ENCODE measurements around the gene PSORS1C2.
A peak's percentile ranks its signal among the peaks of the same experiment; 100 is the strongest.

Gene PSORS1C2

DNA sequence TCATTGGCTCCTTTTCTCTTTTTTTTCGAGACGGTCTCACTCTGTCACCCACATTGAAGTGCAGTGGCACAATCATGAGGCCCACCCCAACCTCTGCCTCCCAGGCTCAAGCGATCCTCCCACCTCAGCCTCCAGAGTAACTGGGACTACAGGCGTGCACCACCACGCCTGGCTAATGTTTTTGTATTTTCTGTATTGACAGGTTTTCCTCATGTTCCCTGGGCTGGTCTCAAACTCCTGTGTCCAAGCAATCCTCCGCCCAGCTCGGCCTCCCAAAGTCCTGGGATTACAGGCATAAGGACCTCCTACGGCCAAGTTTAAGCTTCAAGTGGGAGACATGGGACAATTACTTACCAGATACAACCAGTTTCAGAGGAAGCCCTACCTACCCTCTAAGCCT, 41.0 kb upstream of the PSORS1C2 start:
- Histone ChIP-seq H3K36me3 (ENCODE audit: control insufficient read depth in 4 of 4, insufficient read depth in 4 of 4, low read length in 3 of 4) (peaks cover 0 to 2% (median 0%) of the 10 kb centered on the region in 4 experiments), H3K27me3 (replicated peaks in 2 of 5; ENCODE audit: control insufficient read depth in 4 of 5, insufficient read depth in 5 of 5, low read length in 4 of 5) (no peaks in the 10 kb centered on the region), H3K4me3 (ENCODE audit: control insufficient read depth in 1 of 7, extremely low read depth in 1 of 7, insufficient read depth in 4 of 7, low read depth in 2 of 7, low read length in 6 of 7) (peak overlapping the region in 4 of 7 experiments; percentile 13 to 73 (median 57)), H3K27ac (ENCODE audit: insufficient read depth in 1 of 2, low read depth in 1 of 2, low read length in 2 of 2, poor library complexity in 1 of 2, severe bottlenecking in 2 of 2) (no peak overlapping the region), H3K4me1 (ENCODE audit: control extremely low read depth in 1 of 4, control insufficient read depth in 4 of 4, insufficient read depth in 4 of 4, low read length in 3 of 4) (peaks cover 0 to 10% (median 1%) of the 10 kb centered on the region in 4 experiments), H3K9me3 (ENCODE audit: control extremely low read depth in 1 of 5, control insufficient read depth in 4 of 5, insufficient read depth in 2 of 5, low read depth in 1 of 5, low read length in 4 of 5) (no peaks in the 10 kb centered on the region)
- POLR2A ChIA-PET, result interaction anchor here (0.6 kb wide), 1 partner anchor 13 kb away, joined by 4 read pairs; no protein-coding TSS in a partner anchor
- CTCF ChIA-PET, result interaction anchor here (1.5 kb wide), 1 partner anchor 17 kb away, joined by 3 read pairs; no protein-coding TSS in a partner anchor
- DNase-seq, result no peak
- 94% methylated on average over 7 of the region's 8 CpGs for WGBS (ENCODE audit: insufficient coverage)

DNA sequence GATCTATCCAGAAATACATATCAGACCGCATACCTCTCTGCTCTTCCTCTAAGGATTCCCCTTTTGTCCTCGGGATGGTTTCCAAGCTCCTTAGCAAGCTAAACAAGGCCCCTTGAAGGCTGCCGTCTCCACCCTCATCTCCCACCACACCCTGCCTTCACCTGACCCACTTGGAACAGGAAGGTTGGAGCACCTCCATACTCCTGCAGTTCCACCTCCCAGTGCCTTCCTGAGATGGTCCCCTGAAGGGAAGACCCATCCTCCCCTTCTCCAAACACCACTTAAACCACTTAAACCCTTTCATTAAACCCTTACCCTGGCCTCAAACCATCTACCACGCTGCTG, 40.1 kb upstream of the PSORS1C2 start:
- H3K4me3 ChIP-seq (ENCODE audit: control insufficient read depth in 1 of 7, extremely low read depth in 1 of 7, insufficient read depth in 4 of 7, low read depth in 2 of 7, low read length in 6 of 7), result no peak overlapping the region
- CTCF ChIA-PET, result interaction anchor here (0.7 kb wide), 1 partner anchor 13 kb away, joined by 3 read pairs; no protein-coding TSS in a partner anchor
- WGBS (ENCODE audit: insufficient coverage), result 94% methylated on average over 3 of the region's 4 CpGs
- POLR2A ChIA-PET, result no interaction called here
- H3K36me3 ChIP-seq (ENCODE audit: control insufficient read depth in 4 of 4, insufficient read depth in 4 of 4, low read length in 3 of 4), result peaks cover 0 to 2% (median 0%) of the 10 kb centered on the region in 4 experiments
- H3K27ac ChIP-seq (ENCODE audit: insufficient read depth in 1 of 2, low read depth in 1 of 2, low read length in 2 of 2, poor library complexity in 1 of 2, severe bottlenecking in 2 of 2), result no peak overlapping the region
- peaks cover 0 to 10% (median 1%) of the 10 kb centered on the region in 4 experiments for H3K4me1 ChIP-seq (ENCODE audit: control extremely low read depth in 1 of 4, control insufficient read depth in 4 of 4, insufficient read depth in 4 of 4, low read length in 3 of 4)
- no peaks in the 10 kb centered on the region for H3K9me3 ChIP-seq (ENCODE audit: control extremely low read depth in 1 of 5, control insufficient read depth in 4 of 5, insufficient read depth in 2 of 5, low read depth in 1 of 5, low read length in 4 of 5)
- H3K27me3 ChIP-seq (replicated peaks in 2 of 5; ENCODE audit: control insufficient read depth in 4 of 5, insufficient read depth in 5 of 5, low read length in 4 of 5), result no peaks in the 10 kb centered on the region
- no peak for DNase-seq

DNA sequence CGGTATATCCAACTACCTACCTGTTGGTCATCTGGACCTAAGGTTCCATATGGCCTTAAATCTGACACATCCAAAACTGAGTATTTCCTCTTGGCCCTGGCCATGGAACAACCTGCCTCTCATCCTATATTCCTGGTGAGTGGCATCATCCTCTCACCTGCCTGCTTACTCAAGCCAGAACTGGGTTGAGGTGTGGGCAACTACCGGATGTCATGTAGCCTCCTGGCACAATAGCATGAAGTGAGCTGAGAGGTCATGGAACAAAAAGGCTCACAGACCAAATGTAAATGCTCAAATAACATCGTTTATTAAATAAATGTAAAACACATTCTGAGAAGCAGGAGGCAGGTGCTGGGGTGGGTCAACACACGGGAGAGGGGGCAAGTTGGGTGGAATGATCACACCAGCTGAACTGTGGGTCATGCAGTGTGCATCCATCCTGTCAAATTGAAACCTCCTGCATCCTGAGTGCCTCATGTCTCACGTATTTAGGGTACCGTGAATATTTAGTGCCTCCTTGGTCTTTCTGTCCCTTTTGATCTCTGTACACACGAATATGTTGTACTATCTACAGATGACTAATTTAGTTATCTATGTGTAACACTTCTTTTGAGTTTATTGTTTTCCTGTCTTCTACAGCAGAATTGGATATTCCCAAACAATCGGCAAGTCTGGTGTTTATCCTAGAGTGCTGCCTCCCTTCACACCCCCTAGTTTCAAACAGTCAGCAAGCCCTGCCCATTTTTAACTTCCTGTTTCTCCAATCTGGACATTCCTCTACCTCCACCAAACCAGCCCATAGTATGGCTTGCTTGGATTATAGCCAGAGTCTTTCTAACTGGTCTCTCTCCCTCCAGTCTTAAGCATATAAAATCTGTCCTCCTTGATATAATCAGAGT, 39.5 kb upstream of the PSORS1C2 start:
- ChIA-PET POLR2A (no interaction called here), CTCF (interaction anchor here (0.7 kb wide), 1 partner anchor 13 kb away, joined by 3 read pairs; no protein-coding TSS in a partner anchor)
- Histone ChIP-seq H3K36me3 (ENCODE audit: control insufficient read depth in 4 of 4, insufficient read depth in 4 of 4, low read length in 3 of 4) (peaks cover 0 to 2% (median 0%) of the 10 kb centered on the region in 4 experiments), H3K9me3 (ENCODE audit: control extremely low read depth in 1 of 5, control insufficient read depth in 4 of 5, insufficient read depth in 2 of 5, low read depth in 1 of 5, low read length in 4 of 5) (no peaks in the 10 kb centered on the region), H3K27me3 (replicated peaks in 2 of 5; ENCODE audit: control insufficient read depth in 4 of 5, insufficient read depth in 5 of 5, low read length in 4 of 5) (no peaks in the 10 kb centered on the region), H3K27ac (ENCODE audit: insufficient read depth in 1 of 2, low read depth in 1 of 2, low read length in 2 of 2, poor library complexity in 1 of 2, severe bottlenecking in 2 of 2) (no peak overlapping the region), H3K4me1 (ENCODE audit: control extremely low read depth in 1 of 4, control insufficient read depth in 4 of 4, insufficient read depth in 4 of 4, low read length in 3 of 4) (peaks cover 0 to 10% (median 1%) of the 10 kb centered on the region in 4 experiments), H3K4me3 (ENCODE audit: control insufficient read depth in 1 of 7, extremely low read depth in 1 of 7, insufficient read depth in 4 of 7, low read depth in 2 of 7, low read length in 6 of 7) (no peak overlapping the region)
- WGBS (ENCODE audit: insufficient coverage), result 94% methylated on average over 5 of the region's 8 CpGs
- DNase-seq, result no peak

DNA sequence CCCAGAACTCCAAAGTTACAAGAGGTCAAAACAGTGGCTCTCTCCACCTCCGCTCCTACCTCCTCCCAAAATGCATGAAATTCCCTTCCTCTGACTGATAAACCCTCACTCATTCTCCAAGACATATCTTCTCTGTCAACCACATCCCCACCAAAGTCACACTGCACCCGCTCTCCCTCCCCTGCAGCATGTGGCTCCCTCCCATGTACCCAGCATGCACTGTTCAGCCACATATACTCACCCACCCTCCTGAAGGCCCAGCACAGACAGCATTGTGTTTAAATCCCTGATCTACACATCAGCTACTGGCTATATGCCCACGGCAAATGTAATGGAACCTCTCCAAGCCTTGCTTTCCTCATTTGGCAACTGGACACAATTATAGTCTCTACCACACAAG, 37.1 kb upstream of the PSORS1C2 start:
- Histone ChIP-seq H3K27ac (ENCODE audit: insufficient read depth in 1 of 2, low read depth in 1 of 2, low read length in 2 of 2, poor library complexity in 1 of 2, severe bottlenecking in 2 of 2) (no peak overlapping the region), H3K9me3 (ENCODE audit: control extremely low read depth in 1 of 5, control insufficient read depth in 4 of 5, insufficient read depth in 2 of 5, low read depth in 1 of 5, low read length in 4 of 5) (no peaks in the 10 kb centered on the region), H3K27me3 (replicated peaks in 2 of 5; ENCODE audit: control insufficient read depth in 4 of 5, insufficient read depth in 5 of 5, low read length in 4 of 5) (no peaks in the 10 kb centered on the region), H3K36me3 (ENCODE audit: control insufficient read depth in 4 of 4, insufficient read depth in 4 of 4, low read length in 3 of 4) (peaks cover 0 to 2% (median 0%) of the 10 kb centered on the region in 4 experiments), H3K4me3 (ENCODE audit: control insufficient read depth in 1 of 7, extremely low read depth in 1 of 7, insufficient read depth in 4 of 7, low read depth in 2 of 7, low read length in 6 of 7) (no peak overlapping the region), H3K4me1 (ENCODE audit: control extremely low read depth in 1 of 4, control insufficient read depth in 4 of 4, insufficient read depth in 4 of 4, low read length in 3 of 4) (peaks cover 0 to 10% (median 3%) of the 10 kb centered on the region in 4 experiments)
- no peak for DNase-seq
- ChIA-PET POLR2A (no interaction called here), CTCF (interaction anchor here (1.1 to 2.0 kb wide), 3 partner anchors 17 to 199 kb away, joined by 3 to 6 read pairs (median 4); partner anchors contain the start of genes PSORS1C2 and TCF19)
- WGBS (ENCODE audit: insufficient coverage), result 76% methylated on average over 2 of the region's 3 CpGs

DNA sequence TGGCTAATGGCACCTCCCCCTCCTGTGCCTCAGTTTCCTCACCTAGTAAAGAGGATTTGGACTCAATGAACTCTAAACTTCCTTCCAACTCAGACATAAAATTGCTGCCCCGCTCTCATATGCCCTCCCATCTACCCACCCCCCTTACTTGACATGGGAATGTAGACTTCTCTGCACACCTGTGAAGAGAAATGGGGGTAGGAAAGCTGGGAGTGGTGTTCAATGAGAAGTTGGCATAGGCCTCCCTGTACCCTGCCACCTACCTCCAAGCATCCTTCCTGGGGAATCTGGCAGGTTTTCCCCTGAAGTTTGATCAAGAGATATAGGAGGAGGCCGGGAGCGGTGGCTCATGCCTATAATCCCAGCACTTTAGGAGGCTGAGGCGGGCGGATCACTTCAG, 35.5 kb upstream of the PSORS1C2 start:
- no peaks in the 10 kb centered on the region for H3K27me3 ChIP-seq (replicated peaks in 2 of 5; ENCODE audit: control insufficient read depth in 4 of 5, insufficient read depth in 5 of 5, low read length in 4 of 5)
- CTCF ChIA-PET, result interaction anchor here (2.0 kb wide), 1 partner anchor 36 kb away, joined by 6 read pairs; the partner anchor contains the start of gene PSORS1C2
- peaks cover 0 to 10% (median 2%) of the 10 kb centered on the region in 4 experiments for H3K4me1 ChIP-seq (ENCODE audit: control extremely low read depth in 1 of 4, control insufficient read depth in 4 of 4, insufficient read depth in 4 of 4, low read length in 3 of 4)
- WGBS (ENCODE audit: insufficient coverage), result 88% methylated on average over 3 of the region's 5 CpGs
- DNase-seq, result no peak
- no peaks in the 10 kb centered on the region for H3K9me3 ChIP-seq (ENCODE audit: control extremely low read depth in 1 of 5, control insufficient read depth in 4 of 5, insufficient read depth in 2 of 5, low read depth in 1 of 5, low read length in 4 of 5)
- no peak overlapping the region for H3K27ac ChIP-seq (ENCODE audit: insufficient read depth in 1 of 2, low read depth in 1 of 2, low read length in 2 of 2, poor library complexity in 1 of 2, severe bottlenecking in 2 of 2)
- POLR2A ChIA-PET, result no interaction called here
- peaks cover 0 to 2% (median 0%) of the 10 kb centered on the region in 4 experiments for H3K36me3 ChIP-seq (ENCODE audit: control insufficient read depth in 4 of 4, insufficient read depth in 4 of 4, low read length in 3 of 4)
- no peak overlapping the region for H3K4me3 ChIP-seq (ENCODE audit: control insufficient read depth in 1 of 7, extremely low read depth in 1 of 7, insufficient read depth in 4 of 7, low read depth in 2 of 7, low read length in 6 of 7)

DNA sequence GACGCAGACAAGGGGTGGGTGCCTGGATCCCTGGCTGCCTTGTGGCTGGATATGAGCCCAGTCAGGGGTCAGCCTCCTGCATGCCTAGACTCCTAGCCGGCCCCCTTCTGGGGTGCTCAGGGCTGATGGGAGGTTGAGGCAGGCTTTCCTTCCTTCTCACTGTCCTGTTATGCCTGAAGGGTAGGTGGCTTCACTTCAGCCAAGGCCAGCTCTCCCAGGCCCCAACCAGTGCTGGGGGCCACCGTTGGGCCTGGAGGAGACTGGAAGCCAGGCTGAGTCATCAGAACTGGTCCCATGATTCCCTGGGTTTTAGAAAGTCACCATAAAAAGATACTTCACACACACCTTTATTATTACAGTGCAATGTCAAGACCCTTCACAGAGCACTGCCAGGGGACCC, 34.5 kb upstream of the PSORS1C2 start:
- DNase-seq, result no peak
- Histone ChIP-seq H3K27me3 (replicated peaks in 2 of 5; ENCODE audit: control insufficient read depth in 4 of 5, insufficient read depth in 5 of 5, low read length in 4 of 5) (no peaks in the 10 kb centered on the region), H3K27ac (ENCODE audit: insufficient read depth in 1 of 2, low read depth in 1 of 2, low read length in 2 of 2, poor library complexity in 1 of 2, severe bottlenecking in 2 of 2) (no peak overlapping the region), H3K4me1 (ENCODE audit: control extremely low read depth in 1 of 4, control insufficient read depth in 4 of 4, insufficient read depth in 4 of 4, low read length in 3 of 4) (peaks cover 0 to 6% (median 2%) of the 10 kb centered on the region in 4 experiments), H3K9me3 (ENCODE audit: control extremely low read depth in 1 of 5, control insufficient read depth in 4 of 5, insufficient read depth in 2 of 5, low read depth in 1 of 5, low read length in 4 of 5) (no peaks in the 10 kb centered on the region), H3K4me3 (ENCODE audit: control insufficient read depth in 1 of 7, extremely low read depth in 1 of 7, insufficient read depth in 4 of 7, low read depth in 2 of 7, low read length in 6 of 7) (no peak overlapping the region), H3K36me3 (ENCODE audit: control insufficient read depth in 4 of 4, insufficient read depth in 4 of 4, low read length in 3 of 4) (peaks cover 0 to 2% (median 0%) of the 10 kb centered on the region in 4 experiments)
- POLR2A ChIA-PET, result no interaction called here
- WGBS (ENCODE audit: insufficient coverage), result 88% methylated on average over 3 of the region's 3 CpGs
- CTCF ChIA-PET, result interaction anchor here (0.6 kb wide), 1 partner anchor 31 kb away, joined by 3 read pairs; no protein-coding TSS in a partner anchor

DNA sequence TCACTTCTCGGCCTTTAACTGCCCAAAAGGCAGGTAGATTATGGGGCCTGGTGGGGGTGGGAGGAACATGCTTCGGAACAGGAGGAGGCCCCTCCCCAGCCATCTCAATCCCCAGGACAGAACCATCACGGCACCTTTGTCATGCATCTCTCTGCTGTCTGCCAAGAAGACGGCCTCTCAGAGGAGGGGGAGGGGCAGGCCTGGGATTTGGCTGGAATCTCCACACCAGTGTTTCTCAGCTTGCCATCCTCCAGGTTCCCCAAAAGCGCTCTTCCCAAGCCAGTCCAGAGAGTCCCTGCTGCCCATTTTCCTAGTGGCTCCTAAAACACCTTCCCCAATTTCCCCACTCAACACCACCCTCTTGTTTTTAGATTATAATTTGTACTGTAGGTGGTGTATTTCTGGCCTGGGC, 34.1 kb upstream of the PSORS1C2 start:
- CTCF ChIA-PET, result interaction anchor here (0.6 kb wide), 1 partner anchor 30 kb away, joined by 3 read pairs; no protein-coding TSS in a partner anchor
- Histone ChIP-seq H3K9me3 (ENCODE audit: control extremely low read depth in 1 of 5, control insufficient read depth in 4 of 5, insufficient read depth in 2 of 5, low read depth in 1 of 5, low read length in 4 of 5) (no peaks in the 10 kb centered on the region), H3K27ac (ENCODE audit: insufficient read depth in 1 of 2, low read depth in 1 of 2, low read length in 2 of 2, poor library complexity in 1 of 2, severe bottlenecking in 2 of 2) (no peak overlapping the region), H3K4me1 (ENCODE audit: control extremely low read depth in 1 of 4, control insufficient read depth in 4 of 4, insufficient read depth in 4 of 4, low read length in 3 of 4) (peaks cover 0 to 6% (median 2%) of the 10 kb centered on the region in 4 experiments), H3K4me3 (ENCODE audit: control insufficient read depth in 1 of 7, extremely low read depth in 1 of 7, insufficient read depth in 4 of 7, low read depth in 2 of 7, low read length in 6 of 7) (no peak overlapping the region), H3K27me3 (replicated peaks in 2 of 5; ENCODE audit: control insufficient read depth in 4 of 5, insufficient read depth in 5 of 5, low read length in 4 of 5) (no peaks in the 10 kb centered on the region), H3K36me3 (ENCODE audit: control insufficient read depth in 4 of 4, insufficient read depth in 4 of 4, low read length in 3 of 4) (peaks cover 0 to 2% (median 0%) of the 10 kb centered on the region in 4 experiments)
- WGBS (ENCODE audit: insufficient coverage), result 100% methylated on average over 3 of the region's 5 CpGs
- DNase-seq, result no peak
- POLR2A ChIA-PET, result no interaction called here
